ENCODE results near the gene ST3GAL4.

Gene ST3GAL4

DNA sequence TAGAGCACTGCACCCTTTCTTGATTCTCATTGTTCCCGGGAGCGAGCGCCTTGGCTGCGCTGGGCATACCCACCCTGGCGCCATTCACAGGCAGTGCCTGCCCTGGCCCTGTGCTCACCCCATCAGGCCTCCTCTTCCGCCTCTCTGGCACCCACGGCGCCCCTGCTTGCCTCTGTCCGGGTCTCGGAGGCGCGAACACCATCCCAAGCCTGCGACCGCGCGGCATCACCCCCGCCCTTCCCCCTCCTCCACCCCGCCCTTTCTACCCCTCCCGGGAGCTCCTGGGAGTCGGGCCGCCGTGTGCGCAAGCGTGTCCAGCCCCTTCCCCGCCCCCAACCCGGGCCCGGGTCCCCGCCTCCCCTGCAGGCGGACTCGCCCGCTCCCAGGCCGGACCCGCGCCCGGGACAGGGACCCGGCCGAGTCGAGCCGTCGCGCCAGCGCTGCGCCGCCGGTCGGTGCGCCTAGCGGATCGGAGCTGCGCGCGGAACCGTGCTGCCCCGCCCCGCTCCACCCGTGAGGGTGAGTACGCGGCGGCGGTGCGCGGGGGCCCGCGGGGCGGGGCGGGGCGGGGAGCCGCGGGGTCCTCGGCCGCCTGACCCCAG lies at the start of gene ST3GAL4 (continued):
- TF ChIP-seq, protein P1, sequence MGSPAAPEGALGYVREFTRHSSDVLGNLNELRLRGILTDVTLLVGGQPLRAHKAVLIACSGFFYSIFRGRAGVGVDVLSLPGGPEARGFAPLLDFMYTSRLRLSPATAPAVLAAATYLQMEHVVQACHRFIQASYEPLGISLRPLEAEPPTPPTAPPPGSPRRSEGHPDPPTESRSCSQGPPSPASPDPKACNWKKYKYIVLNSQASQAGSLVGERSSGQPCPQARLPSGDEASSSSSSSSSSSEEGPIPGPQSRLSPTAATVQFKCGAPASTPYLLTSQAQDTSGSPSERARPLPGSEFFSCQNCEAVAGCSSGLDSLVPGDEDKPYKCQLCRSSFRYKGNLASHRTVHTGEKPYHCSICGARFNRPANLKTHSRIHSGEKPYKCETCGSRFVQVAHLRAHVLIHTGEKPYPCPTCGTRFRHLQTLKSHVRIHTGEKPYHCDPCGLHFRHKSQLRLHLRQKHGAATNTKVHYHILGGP (tag by site-specific recombination; IDR thresholded peaks at IDR 0.05) = no peak
- TF ChIP-seq KLF17 (tag by site-specific recombination; IDR thresholded peaks at IDR 0.05) (0 out of 2 replicates have a peak, but pooled peaks have one; percentile 27), ZFHX2 (tag by site-specific recombination; conservative IDR thresholded peaks at IDR 0.05) (peak; percentile 23; the same call in 1 of the 2 replicates), ZNF48 (tag by site-specific recombination; IDR thresholded peaks at IDR 0.05) (no peak), KLF8 (tag by site-specific recombination; IDR thresholded peaks at IDR 0.05) (peak; percentile 60; the same call in 1 of the 2 replicates), ZNF211 (tag by site-specific recombination; IDR thresholded peaks at IDR 0.05; ENCODE audit: low read depth) (no peak)

DNA sequence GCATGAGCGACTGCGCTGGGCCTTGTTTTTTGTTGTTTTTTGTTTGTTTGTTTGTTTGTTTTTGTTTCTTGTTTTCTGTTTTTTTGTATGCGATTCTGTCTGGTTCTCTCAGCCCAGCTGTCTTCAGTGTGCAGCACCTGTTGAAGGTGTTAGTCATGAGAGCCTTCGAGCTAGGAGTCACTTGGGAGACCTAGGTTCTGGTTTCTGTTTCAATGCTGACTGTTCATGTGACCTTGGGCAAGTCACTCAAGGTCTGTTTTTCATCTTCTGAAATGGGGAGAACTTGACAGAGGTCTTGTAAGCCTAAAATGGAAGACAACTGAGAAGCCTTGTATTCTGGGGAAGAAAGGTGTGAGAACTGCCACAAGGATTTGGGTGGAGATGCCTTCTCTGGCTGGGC lies 49.8 kb upstream of the ST3GAL4 start:
- ChIA-PET CTCF (no interaction called here), POLR2A (no interaction called here)
- H3K27ac ChIP-seq (ENCODE audit: extremely low read depth, low read depth, low read length) = no peak overlapping the region

DNA sequence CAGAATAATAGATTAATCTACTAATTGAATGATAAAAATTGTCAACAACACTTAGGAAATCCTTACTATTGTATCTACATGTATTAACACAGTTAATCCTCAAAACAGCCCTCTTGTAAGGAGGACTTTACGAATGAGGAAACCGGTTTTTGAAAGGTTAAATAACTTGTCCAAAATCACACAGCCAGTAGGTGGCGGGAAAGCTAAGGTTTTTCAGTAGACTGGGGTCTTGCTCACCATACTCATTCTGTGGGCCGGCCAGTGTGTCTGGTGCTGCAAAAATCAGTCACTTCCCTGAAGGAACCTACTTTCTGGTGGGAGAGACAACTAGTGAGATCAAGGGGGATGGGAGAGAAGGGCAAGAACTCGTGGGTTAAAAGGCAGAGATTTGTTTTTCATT lies 47.8 kb upstream of the ST3GAL4 start:
- Histone ChIP-seq H3K4me1 (ENCODE audit: control insufficient read depth, insufficient read depth, low read length) (no peaks in the 10 kb centered on the region), H3K27ac (ENCODE audit: extremely low read depth, low read depth, low read length) (no peak overlapping the region), H3K4me3 (ENCODE audit: low read depth, low read length) (no peak overlapping the region), H3K36me3 (ENCODE audit: control insufficient read depth in 2 of 2, insufficient read depth in 1 of 2, low read length in 2 of 2) (peaks cover 0 to 3% of the 10 kb centered on the region in 2 experiments; a peak in 1 of 3 replicates), H3K9me3 (ENCODE audit: control insufficient read depth, insufficient read depth, low read depth, low read length) (no peaks in the 10 kb centered on the region)
- POLR2A ChIA-PET = no interaction called here
- CTCF ChIA-PET = interaction anchor here (0.6 to 6.9 kb wide), 9 partner anchors 8 to 895 kb away, joined by 3 to 69 read pairs (median 4); no protein-coding TSS in a partner anchor
- no peak for TF ChIP-seq ZFP37 (tag by site-specific recombination; IDR thresholded peaks at IDR 0.05)
- TF ChIP-seq ZNF654 (tag by site-specific recombination; IDR thresholded peaks at IDR 0.05; ENCODE audit: low read depth) = peak; percentile 53

More for the DNA sequence above, 49.8 kb upstream of the ST3GAL4 start:
- H3K9me3 ChIP-seq (ENCODE audit: control insufficient read depth, insufficient read depth, low read depth, low read length) = no peaks in the 10 kb centered on the region
- no peak overlapping the region for H3K4me3 ChIP-seq (ENCODE audit: low read depth, low read length)
- H3K36me3 ChIP-seq (ENCODE audit: control insufficient read depth in 2 of 2, insufficient read depth in 1 of 2, low read length in 2 of 2) = peaks cover 0 to 10% of the 10 kb centered on the region in 2 experiments; a peak in 2 of 3 replicates
- TF ChIP-seq ZNF830 (tag by site-specific recombination; IDR thresholded peaks at IDR 0.05; ENCODE audit: low read depth) = no peak
- peak; percentile 84 for TF ChIP-seq SCRT2 (tag by site-specific recombination; IDR thresholded peaks at IDR 0.05)
- no peak for TF ChIP-seq ZNF426 (tag by site-specific recombination; IDR thresholded peaks at IDR 0.05)
- TF ChIP-seq, protein P2, sequence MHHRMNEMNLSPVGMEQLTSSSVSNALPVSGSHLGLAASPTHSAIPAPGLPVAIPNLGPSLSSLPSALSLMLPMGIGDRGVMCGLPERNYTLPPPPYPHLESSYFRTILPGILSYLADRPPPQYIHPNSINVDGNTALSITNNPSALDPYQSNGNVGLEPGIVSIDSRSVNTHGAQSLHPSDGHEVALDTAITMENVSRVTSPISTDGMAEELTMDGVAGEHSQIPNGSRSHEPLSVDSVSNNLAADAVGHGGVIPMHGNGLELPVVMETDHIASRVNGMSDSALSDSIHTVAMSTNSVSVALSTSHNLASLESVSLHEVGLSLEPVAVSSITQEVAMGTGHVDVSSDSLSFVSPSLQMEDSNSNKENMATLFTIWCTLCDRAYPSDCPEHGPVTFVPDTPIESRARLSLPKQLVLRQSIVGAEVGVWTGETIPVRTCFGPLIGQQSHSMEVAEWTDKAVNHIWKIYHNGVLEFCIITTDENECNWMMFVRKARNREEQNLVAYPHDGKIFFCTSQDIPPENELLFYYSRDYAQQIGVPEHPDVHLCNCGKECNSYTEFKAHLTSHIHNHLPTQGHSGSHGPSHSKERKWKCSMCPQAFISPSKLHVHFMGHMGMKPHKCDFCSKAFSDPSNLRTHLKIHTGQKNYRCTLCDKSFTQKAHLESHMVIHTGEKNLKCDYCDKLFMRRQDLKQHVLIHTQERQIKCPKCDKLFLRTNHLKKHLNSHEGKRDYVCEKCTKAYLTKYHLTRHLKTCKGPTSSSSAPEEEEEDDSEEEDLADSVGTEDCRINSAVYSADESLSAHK (tag by site-specific recombination; IDR thresholded peaks at IDR 0.05) = no peak
- TF ChIP-seq SCRT1 (tag by site-specific recombination; IDR thresholded peaks at IDR 0.05; ENCODE audit: borderline replicate concordance) = peak; percentile 53; the same call in 1 of the 2 replicates
- TF ChIP-seq, protein P3, sequence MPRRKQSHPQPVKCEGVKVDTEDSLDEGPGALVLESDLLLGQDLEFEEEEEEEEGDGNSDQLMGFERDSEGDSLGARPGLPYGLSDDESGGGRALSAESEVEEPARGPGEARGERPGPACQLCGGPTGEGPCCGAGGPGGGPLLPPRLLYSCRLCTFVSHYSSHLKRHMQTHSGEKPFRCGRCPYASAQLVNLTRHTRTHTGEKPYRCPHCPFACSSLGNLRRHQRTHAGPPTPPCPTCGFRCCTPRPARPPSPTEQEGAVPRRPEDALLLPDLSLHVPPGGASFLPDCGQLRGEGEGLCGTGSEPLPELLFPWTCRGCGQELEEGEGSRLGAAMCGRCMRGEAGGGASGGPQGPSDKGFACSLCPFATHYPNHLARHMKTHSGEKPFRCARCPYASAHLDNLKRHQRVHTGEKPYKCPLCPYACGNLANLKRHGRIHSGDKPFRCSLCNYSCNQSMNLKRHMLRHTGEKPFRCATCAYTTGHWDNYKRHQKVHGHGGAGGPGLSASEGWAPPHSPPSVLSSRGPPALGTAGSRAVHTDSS (tag by site-specific recombination; IDR thresholded peaks at IDR 0.05) = no peak
- TF ChIP-seq ZNF16 (tag by site-specific recombination; IDR thresholded peaks at IDR 0.05; ENCODE audit: low read depth) = no peak
- no peak for TF ChIP-seq ZNF211 (tag by site-specific recombination; IDR thresholded peaks at IDR 0.05; ENCODE audit: low read depth)
- TF ChIP-seq ZNF157 (tag by site-specific recombination; IDR thresholded peaks at IDR 0.05) = no peak
- TF ChIP-seq ZNF169 (tag by site-specific recombination; IDR thresholded peaks at IDR 0.05) = no peak
- TF ChIP-seq ZNF114 (tag by site-specific recombination; IDR thresholded peaks at IDR 0.05) = no peak
- H3K4me1 ChIP-seq (ENCODE audit: control insufficient read depth, insufficient read depth, low read length) = no peaks in the 10 kb centered on the region
